Naive thymus-derived CD4-positive, alpha-beta T cell (primary cell): ENCODE measurements around the gene CCDC148. TPM values are rescaled to one million over a fixed set of nuclear protein-coding genes. Genes with fewer than 3 reads are reported as not detected.

Experiments used
- ATAC-seq: fragments of 150-1000 bp; cut with Tn5 transposase; 2 replicates; pipeline ENCODE4 v1.10.0; 2021; ENCODE audit warnings: mild to moderate bottlenecking, moderate library complexity
- CTCF ChIA-PET: fragments of 350-600 bp; sonication (Branson Sonifier 250); formaldehyde crosslinking; loops from one replicate; lab custom pipeline; 2021; ENCODE audit warnings: antibody characterized with exemption; lab: Charles Lee
- POLR2A ChIA-PET: fragments of 350-600 bp; sonication (Branson Sonifier 250); formaldehyde crosslinking; loops from one replicate; lab custom pipeline; 2021; ENCODE audit warnings: antibody characterized with exemption, inconsistent platforms; lab: Charles Lee
- DNase-seq, 9 donors: peaks; one replicate each; pipeline versions ENCODE4 v3.0.0 to v3.0.0-alpha.2; 2020 to 2022; ENCODE audit warnings: mixed read lengths in 1 of 9
- H3K27ac ChIP-seq: one replicate; pipeline ENCODE4 v1.7.0; 2013; ENCODE audit warnings: mild to moderate bottlenecking, low read depth, low read length, moderate library complexity
- H3K27me3 ChIP-seq, 2 donors: one replicate each; pipeline ENCODE4 v1.7.0; 2013; ENCODE audit warnings: low read length in 2 of 2, mild to moderate bottlenecking in 2 of 2, moderate library complexity in 2 of 2; ENCODE audit not compliant: control insufficient read depth in 2 of 2, insufficient read depth in 2 of 2
- H3K36me3 ChIP-seq, 3 experiments: 1 replicate in 2 of 3; 2 replicates in 1 of 3; pipeline ENCODE4 v1.7.0; 2013; ENCODE audit warnings: low read length in 3 of 3, mild to moderate bottlenecking in 3 of 3, moderate library complexity in 1 of 3; ENCODE audit not compliant: insufficient read depth in 3 of 3, control insufficient read depth in 2 of 3
- H3K4me1 ChIP-seq, 2 donors: one replicate each; pipeline ENCODE4 v1.7.0; 2013; ENCODE audit warnings: low read length in 2 of 2, mild to moderate bottlenecking in 2 of 2, moderate library complexity in 1 of 2; ENCODE audit not compliant: control insufficient read depth in 2 of 2, insufficient read depth in 2 of 2
- H3K4me3 ChIP-seq: 2 replicates; pipeline ENCODE4 v1.7.0; 2013; ENCODE audit warnings: mild to moderate bottlenecking, low read length
- H3K9me3 ChIP-seq, 3 experiments: 1 replicate in 2 of 3; 2 replicates in 1 of 3; pipeline ENCODE4 v1.7.0; 2013; ENCODE audit warnings: low read length in 3 of 3; ENCODE audit not compliant: control insufficient read depth in 2 of 3
- H3K27ac Mint-ChIP-seq, 9 donors: one replicate each; pipeline ENCODE4 v1.8.0; 2020 to 2022; ENCODE audit warnings: mixed read lengths in 9 of 9, mild to moderate bottlenecking in 8 of 9, moderate library complexity in 5 of 9, inconsistent platforms in 2 of 9
- H3K27me3 Mint-ChIP-seq, 5 donors: one replicate each; pipeline ENCODE4 v1.8.0; 2021 to 2022; ENCODE audit warnings: mixed read lengths in 5 of 5, mild to moderate bottlenecking in 1 of 5
- H3K36me3 Mint-ChIP-seq, 5 donors: one replicate each; pipeline ENCODE4 v1.8.0; 2020 to 2022; ENCODE audit warnings: mixed read lengths in 5 of 5, mild to moderate bottlenecking in 3 of 5, inconsistent platforms in 1 of 5
- H3K4me1 Mint-ChIP-seq, 7 donors: one replicate each; pipeline ENCODE4 v1.8.0; 2020 to 2022; ENCODE audit warnings: mixed read lengths in 7 of 7, mild to moderate bottlenecking in 3 of 7, inconsistent platforms in 1 of 7
- H3K4me3 Mint-ChIP-seq, 10 donors: one replicate each; pipeline ENCODE4 v1.8.0; 2020 to 2022; ENCODE audit warnings: mild to moderate bottlenecking in 10 of 10, mixed read lengths in 10 of 10, moderate library complexity in 6 of 10, inconsistent platforms in 2 of 10
- H3K9me3 Mint-ChIP-seq, 11 donors: one replicate each; pipeline ENCODE4 v1.8.0; 2020 to 2022; ENCODE audit warnings: mixed read lengths in 11 of 11, mild to moderate bottlenecking in 4 of 11, inconsistent platforms in 1 of 11, moderate library complexity in 1 of 11
- intact Hi-C, 2 donors: fragments of 100-400 bp; cut with micrococcal nuclease; formaldehyde crosslinking; loops; one replicate each; pipeline ENCODE4 v1.15.1; 2023
- polyA plus RNA-seq, 2 donors: library from polyadenylated mRNA; unstranded; fragments of 300-500 nt; fragmentation: Illumina TruSeq; gene quantifications; one replicate each; pipeline ENCODE4 v1.2.3, GENCODE V29; 2021
- total RNA-seq, 6 experiments: library from RNA in 5 of 6; stranded (reverse) in 5 of 6; gene quantifications; 1 replicate in 5 of 6; 2 replicates in 1 of 6; pipeline ENCODE4 v1.2.3 and lab custom pipeline; 2021 to 2026

Gene CCDC148
- total and polyA plus RNA-seq, 7 experiments from 2014 or later: 0.14 to 0.54 TPM; not detected in 5

DNA sequence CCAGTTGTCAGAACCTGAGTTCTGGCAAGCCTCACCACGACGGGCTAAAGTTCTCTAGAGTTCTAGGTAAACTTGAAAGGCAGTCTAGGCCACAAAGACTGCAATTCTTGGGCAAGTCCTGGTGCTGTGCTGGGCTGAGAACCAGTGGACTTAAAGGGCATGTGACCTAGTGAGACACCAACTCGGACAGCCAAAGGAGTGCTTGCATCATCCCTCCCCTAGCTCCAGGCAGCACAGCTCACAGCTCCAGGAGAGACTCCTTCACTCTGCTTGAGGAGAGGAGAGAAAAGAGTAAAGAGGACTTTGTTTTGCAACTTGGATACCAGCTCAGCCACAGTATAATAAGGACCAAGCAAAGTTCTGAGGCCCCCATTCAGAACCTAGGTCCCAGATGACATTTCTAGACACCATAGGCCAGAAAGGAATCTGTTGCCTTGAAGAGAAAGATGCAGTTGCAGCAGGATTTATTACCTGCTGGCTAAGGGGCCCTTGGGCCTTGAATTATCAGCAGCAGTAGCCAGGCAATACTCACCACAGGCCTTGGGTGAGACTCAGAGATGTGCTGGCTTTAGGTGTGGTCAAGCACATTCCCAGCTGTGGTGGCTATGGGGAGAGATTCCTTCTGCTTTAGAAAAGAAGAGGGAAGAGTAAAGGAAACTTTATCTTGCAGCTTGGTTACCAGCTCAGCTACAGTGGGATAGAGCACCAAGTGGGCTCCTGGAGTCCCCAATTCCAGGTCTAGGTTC, 303.1 kb downstream of the CCDC148 start:
- no peak for ATAC-seq
- DNase-seq: no peak
- Histone ChIP-seq H3K36me3 (no peaks in the 10 kb centered on the region), H3K4me3 (no peak overlapping the region), H3K27ac (no peak overlapping the region), H3K4me1 (no peaks in the 10 kb centered on the region), H3K9me3 (no peaks in the 10 kb centered on the region), H3K27me3 (no peaks in the 10 kb centered on the region)
- H3K9me3 Mint-ChIP-seq: peaks cover 0 to 26% (median 4%) of the 10 kb centered on the region in 11 donors
- H3K4me1 Mint-ChIP-seq: no peaks in the 10 kb centered on the region
- intact Hi-C loops: no loop called here
- H3K27me3 Mint-ChIP-seq: peaks cover 0 to 18% (median 14%) of the 10 kb centered on the region in 5 donors
- H3K27ac Mint-ChIP-seq: no peak overlapping the region
- H3K4me3 Mint-ChIP-seq: no peak overlapping the region
- POLR2A ChIA-PET: no interaction called here
- H3K36me3 Mint-ChIP-seq: no peaks in the 10 kb centered on the region
- CTCF ChIA-PET: no interaction called here

DNA sequence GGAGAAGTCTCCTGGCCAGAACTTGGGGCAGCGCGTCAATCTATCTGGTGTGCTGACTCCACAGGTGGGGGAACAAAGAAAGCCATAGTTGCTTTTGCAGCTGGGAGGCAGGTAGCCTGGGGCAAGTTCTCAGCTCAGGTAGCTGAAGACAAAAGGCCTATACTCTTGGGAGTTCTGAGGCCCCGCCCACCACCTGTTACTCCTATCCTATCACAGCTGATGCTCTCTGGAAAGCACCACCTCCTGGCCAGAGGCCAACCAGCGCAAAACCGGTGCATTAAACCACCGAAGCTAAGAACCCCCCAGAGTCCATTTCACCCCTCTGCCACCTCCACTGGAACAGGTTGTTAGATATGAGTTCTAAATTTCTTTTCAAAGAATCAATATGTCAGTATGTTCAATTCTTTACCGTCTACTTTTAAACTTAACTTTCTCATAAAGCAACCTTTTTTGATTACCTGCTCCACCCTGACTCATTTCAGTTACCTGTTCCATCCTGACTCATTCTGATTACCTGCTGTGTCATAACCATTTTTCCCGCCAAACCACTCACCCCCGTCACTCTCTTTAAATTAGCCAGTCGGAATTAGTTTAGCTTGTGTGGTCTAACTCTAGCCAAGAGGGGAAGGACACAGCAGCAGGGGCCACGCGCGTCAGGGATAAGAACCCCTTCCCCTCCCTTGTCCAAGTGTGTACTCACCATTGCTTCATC, 311.5 kb downstream of the CCDC148 start:
- Mint-ChIP-seq H3K27me3 (peaks cover 24 to 58% (median 30%) of the 10 kb centered on the region in 5 donors), H3K9me3 (peaks cover 0 to 26% (median 14%) of the 10 kb centered on the region in 11 donors), H3K27ac (no peak overlapping the region), H3K4me1 (no peaks in the 10 kb centered on the region), H3K36me3 (peaks cover 0 to 9% (median 0%) of the 10 kb centered on the region in 5 donors), H3K4me3 (no peak overlapping the region)
- ATAC-seq (no peak), DNase-seq (no peak)
- Histone ChIP-seq H3K9me3 (no peaks in the 10 kb centered on the region), H3K36me3 (no peaks in the 10 kb centered on the region), H3K27ac (no peak overlapping the region), H3K27me3 (no peaks in the 10 kb centered on the region), H3K4me3 (no peak overlapping the region), H3K4me1 (no peaks in the 10 kb centered on the region)
- ChIA-PET CTCF (no interaction called here), POLR2A (no interaction called here)
- intact Hi-C loops: no loop called here

DNA sequence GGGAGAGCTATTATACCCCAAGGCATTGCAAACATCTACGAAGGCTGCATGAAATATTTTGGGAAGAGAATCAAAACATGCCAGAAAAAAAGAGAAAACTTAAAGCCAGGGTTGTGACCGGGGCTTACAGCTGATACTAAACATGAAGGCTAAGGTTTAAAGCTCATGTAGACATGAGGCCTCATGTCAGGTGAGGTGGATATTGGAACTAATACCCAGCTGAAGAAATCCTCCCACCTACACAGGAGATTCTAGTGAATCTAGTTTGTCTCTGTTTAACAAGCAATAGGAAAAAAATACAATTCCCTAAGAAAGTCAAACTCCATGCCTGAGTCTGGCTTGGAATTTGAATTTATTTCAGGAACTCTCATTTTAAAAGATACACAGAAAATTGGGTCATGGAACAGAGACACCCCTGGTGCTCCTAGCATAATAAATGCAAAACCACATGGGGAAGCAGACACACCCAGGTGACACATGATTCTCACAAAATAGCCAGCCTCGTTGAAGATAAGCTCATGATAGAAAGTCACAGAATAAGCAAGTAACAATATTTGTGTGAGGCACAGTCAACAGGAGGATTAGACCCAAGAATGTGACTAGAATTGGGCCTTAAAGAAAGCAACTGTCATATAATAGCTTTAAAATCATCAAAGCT, 312.7 kb downstream of the CCDC148 start:
- H3K27ac Mint-ChIP-seq: no peak overlapping the region
- no peak for DNase-seq
- H3K4me1 Mint-ChIP-seq: no peaks in the 10 kb centered on the region
- no peaks in the 10 kb centered on the region for H3K4me1 ChIP-seq
- H3K27ac ChIP-seq: no peak overlapping the region
- no peaks in the 10 kb centered on the region for H3K9me3 ChIP-seq
- H3K27me3 Mint-ChIP-seq: peaks cover 15 to 56% (median 30%) of the 10 kb centered on the region in 5 donors
- H3K9me3 Mint-ChIP-seq: peaks cover 0 to 26% (median 14%) of the 10 kb centered on the region in 11 donors
- ChIA-PET CTCF (no interaction called here), POLR2A (no interaction called here)
- H3K27me3 ChIP-seq: no peaks in the 10 kb centered on the region
- H3K4me3 ChIP-seq: no peak overlapping the region
- no peak for ATAC-seq
- H3K36me3 ChIP-seq: no peaks in the 10 kb centered on the region
- H3K36me3 Mint-ChIP-seq: peaks cover 0 to 9% (median 0%) of the 10 kb centered on the region in 5 donors
- intact Hi-C loops: no loop called here
- H3K4me3 Mint-ChIP-seq: no peak overlapping the region

DNA sequence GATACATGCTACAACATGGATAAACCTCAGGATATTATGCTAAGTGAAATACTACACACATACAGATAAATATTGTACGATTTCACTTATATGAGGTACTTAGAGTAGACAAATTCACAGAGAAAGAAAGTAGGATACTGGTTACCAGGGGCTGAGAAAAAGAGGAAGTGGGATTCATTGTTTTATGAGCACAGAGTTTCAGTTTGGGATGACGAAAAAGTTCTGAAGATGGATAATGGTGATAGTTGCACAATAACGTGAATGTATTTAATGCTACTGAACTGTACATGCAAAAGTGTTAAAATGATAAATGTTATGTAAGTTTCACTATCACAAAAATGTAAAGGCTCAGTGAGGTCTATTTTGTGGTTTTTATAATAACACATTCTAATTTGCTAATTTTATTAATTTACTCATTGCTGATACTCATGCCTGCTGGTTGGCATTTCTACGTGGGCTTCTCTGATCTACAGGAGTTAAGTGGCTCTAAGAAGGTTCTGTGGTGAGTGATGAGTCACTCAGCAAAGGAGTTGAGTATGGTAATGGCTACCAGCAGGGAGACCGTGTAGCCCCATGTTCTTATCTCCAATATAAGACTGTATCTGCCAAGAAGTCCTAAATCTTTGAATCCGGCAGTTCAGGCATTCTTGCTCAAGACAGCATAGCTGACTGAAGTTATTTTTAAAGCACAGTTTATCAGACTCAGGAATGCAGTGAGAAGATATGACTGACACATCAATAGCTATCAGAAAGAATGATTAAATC, 313.8 kb downstream of the CCDC148 start:
- Mint-ChIP-seq H3K36me3 (peaks cover 0 to 9% (median 0%) of the 10 kb centered on the region in 5 donors), H3K27ac (no peak overlapping the region), H3K4me1 (no peaks in the 10 kb centered on the region), H3K9me3 (peaks cover 0 to 25% (median 14%) of the 10 kb centered on the region in 11 donors), H3K27me3 (peaks cover 14 to 50% (median 31%) of the 10 kb centered on the region in 5 donors), H3K4me3 (no peak overlapping the region)
- intact Hi-C loops: no loop called here
- CTCF ChIA-PET: no interaction called here
- H3K27ac ChIP-seq: no peak overlapping the region
- H3K27me3 ChIP-seq: no peaks in the 10 kb centered on the region
- no peaks in the 10 kb centered on the region for H3K36me3 ChIP-seq
- H3K4me1 ChIP-seq: no peaks in the 10 kb centered on the region
- no peak overlapping the region for H3K4me3 ChIP-seq
- H3K9me3 ChIP-seq: no peaks in the 10 kb centered on the region
- POLR2A ChIA-PET: no interaction called here
- DNase-seq (no peak), ATAC-seq (peak; percentile 72)

DNA sequence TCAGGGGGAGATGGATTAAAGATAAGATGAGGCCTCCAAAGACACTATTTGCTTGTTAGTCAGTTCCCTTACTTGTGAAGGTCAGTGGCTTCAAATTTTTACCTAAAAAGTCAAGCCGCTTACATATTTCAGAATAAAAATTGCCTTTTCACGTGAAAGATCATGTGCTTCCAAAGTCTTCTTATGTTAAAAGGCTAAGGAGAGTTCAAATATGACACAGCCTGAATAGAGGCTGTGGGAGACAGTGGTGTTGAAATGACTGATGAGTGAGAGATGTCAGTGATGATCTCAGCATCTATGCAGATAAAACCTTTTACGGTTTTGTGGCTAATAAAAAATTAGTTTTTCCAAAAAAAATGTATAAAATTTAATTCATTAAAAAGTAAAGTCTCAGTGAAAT, 314.4 kb downstream of the CCDC148 start:
- ChIA-PET CTCF (no interaction called here), POLR2A (no interaction called here)
- Histone ChIP-seq H3K9me3 (no peaks in the 10 kb centered on the region), H3K36me3 (no peaks in the 10 kb centered on the region), H3K4me3 (no peak overlapping the region), H3K27me3 (no peaks in the 10 kb centered on the region), H3K4me1 (no peaks in the 10 kb centered on the region), H3K27ac (no peak overlapping the region)
- H3K36me3 Mint-ChIP-seq: peaks cover 0 to 9% (median 0%) of the 10 kb centered on the region in 5 donors
- no peak for DNase-seq
- H3K27ac Mint-ChIP-seq: no peak overlapping the region
- intact Hi-C loops: no loop called here
- H3K4me1 Mint-ChIP-seq: no peaks in the 10 kb centered on the region
- no peak overlapping the region for H3K4me3 Mint-ChIP-seq
- H3K9me3 Mint-ChIP-seq: peaks cover 0 to 20% (median 13%) of the 10 kb centered on the region in 11 donors
- peak; percentile 70 for ATAC-seq
- H3K27me3 Mint-ChIP-seq: peaks cover 14 to 50% (median 30%) of the 10 kb centered on the region in 5 donors

DNA sequence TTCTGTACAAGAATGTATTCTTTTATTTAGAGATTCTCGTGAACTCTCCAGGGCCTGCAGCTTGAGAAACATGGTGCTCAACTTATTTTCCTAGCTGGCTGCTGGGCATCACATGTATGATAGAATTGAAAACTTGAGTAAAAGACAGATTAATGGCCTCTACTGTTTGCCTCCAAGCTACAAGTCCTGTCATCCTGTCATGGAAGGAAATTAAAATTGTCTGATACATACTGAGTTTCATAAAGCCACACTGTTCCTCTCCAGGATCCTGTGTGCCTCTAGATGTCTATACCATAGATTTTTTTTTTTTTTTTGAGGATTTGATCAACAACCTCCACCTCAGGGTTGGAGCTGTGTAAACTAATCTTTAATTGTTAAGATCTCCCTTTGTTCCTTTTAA, 316.4 kb downstream of the CCDC148 start:
- intact Hi-C loops: no loop called here
- Histone ChIP-seq H3K36me3 (no peaks in the 10 kb centered on the region), H3K4me3 (no peak overlapping the region), H3K27ac (no peak overlapping the region), H3K27me3 (no peaks in the 10 kb centered on the region), H3K9me3 (no peaks in the 10 kb centered on the region), H3K4me1 (no peaks in the 10 kb centered on the region)
- CTCF ChIA-PET: interaction anchor here (0.6 kb wide), 1 partner anchor 752 kb away, joined by 5 read pairs; no protein-coding TSS in a partner anchor
- H3K4me3 Mint-ChIP-seq: no peak overlapping the region
- H3K27ac Mint-ChIP-seq: no peak overlapping the region
- ATAC-seq (no peak), DNase-seq (no peak)
- peaks cover 0 to 3% (median 0%) of the 10 kb centered on the region in 5 donors for H3K36me3 Mint-ChIP-seq
- H3K4me1 Mint-ChIP-seq: no peaks in the 10 kb centered on the region
- peaks cover 8 to 36% (median 15%) of the 10 kb centered on the region in 5 donors for H3K27me3 Mint-ChIP-seq
- peaks cover 0 to 4% (median 1%) of the 10 kb centered on the region in 11 donors for H3K9me3 Mint-ChIP-seq
- POLR2A ChIA-PET: no interaction called here
